K562 (cell line): ENCODE data around the gene ZBTB22. TPM values are rescaled to one million over a fixed set of nuclear protein-coding genes. Genes with fewer than 3 reads are reported as not detected.

Source experiments
- CHAMP1 ChIP-seq: fragments of 450-650 bp; IDR thresholded peaks from 2 replicates; pipeline ENCODE4 v1.6.1; 2016; ENCODE audit warnings: mild to moderate bottlenecking
- CREM ChIP-seq: IDR thresholded peaks from 2 replicates; pipeline ENCODE4 v1.6.1; 2014; ENCODE audit warnings: antibody characterized with exemption, low read depth
- DLX4 ChIP-seq: fragments of 250-450 bp; sonication (Bioruptor Pico); IDR thresholded peaks from 2 replicates; pipeline ENCODE4 v1.6.1; 2021; ENCODE audit warnings: mild to moderate bottlenecking
- E2F4 ChIP-seq: sonication (generic); formaldehyde crosslinking; IDR thresholded peaks from 2 replicates; pipeline ENCODE4 v1.8.0; 2022; ENCODE audit warnings: mild to moderate bottlenecking, low read depth, missing genetic modification reagents
- ETS1 ChIP-seq: conservative IDR thresholded peaks from 2 replicates; pipeline ENCODE4 v1.6.1; 2011; ENCODE audit warnings: low read depth, mild to moderate bottlenecking, low read length; ENCODE audit not compliant: control insufficient read depth
- MTF1 ChIP-seq: fragments of 250-450 bp; sonication (Bioruptor Pico); IDR thresholded peaks from 2 replicates; pipeline ENCODE4 v1.9.0; 2021; ENCODE audit warnings: moderate library complexity, mild to moderate bottlenecking, inconsistent platforms, borderline replicate concordance
- RBFOX2 ChIP-seq: fragments of 200-400 bp; formaldehyde crosslinking; IDR thresholded peaks from 2 replicates; pipeline ENCODE4 v1.6.1; 2017; ENCODE audit warnings: low read depth, mild to moderate bottlenecking, low read length, moderate library complexity
- SRSF1 ChIP-seq: fragments of 200-400 bp; formaldehyde crosslinking; IDR thresholded peaks from 2 replicates; pipeline ENCODE4 v1.6.1; 2017; ENCODE audit warnings: mild to moderate bottlenecking, low read depth, low read length, moderate library complexity
- TEAD2 ChIP-seq: fragments of 450-650 bp; IDR thresholded peaks from 2 replicates; pipeline ENCODE4 v1.6.1; 2016; ENCODE audit warnings: missing genetic modification characterization, control low read depth, missing compliant biosample characterization
- ZNF143 ChIP-seq: sonication (generic); formaldehyde crosslinking; IDR thresholded peaks from 2 replicates; pipeline ENCODE4 v1.9.0; 2022; ENCODE audit warnings: mild to moderate bottlenecking, missing genetic modification reagents
- ZNF232 ChIP-seq: sonication (generic); formaldehyde crosslinking; IDR thresholded peaks from 2 replicates; pipeline ENCODE4 v1.8.0; 2022; ENCODE audit warnings: mild to moderate bottlenecking, missing genetic modification reagents
- ZNF583 ChIP-seq: fragments of 250-450 bp; sonication (Bioruptor Pico); IDR thresholded peaks from 2 replicates; pipeline ENCODE4 v1.4.0; 2020
- ZNF609 ChIP-seq: sonication (generic); formaldehyde crosslinking; IDR thresholded peaks from 2 replicates; pipeline ENCODE4 v1.8.1; 2023; ENCODE audit warnings: missing genetic modification reagents, mild to moderate bottlenecking, borderline replicate concordance
- polyA plus RNA-seq, 8 experiments: library from polyadenylated mRNA; depleted of rRNA in 4 of 8; stranded (reverse) in 5 of 8; unstranded in 3 of 8; fragments of >200 nt; fragmentation: Nextera tagmentation in 2 of 8; fragmentation: Illumina TruSeq in 1 of 8; extraction: Ambion mirVana in 2 of 8; extraction: Trizol in 1 of 8; gene quantifications; 2 replicates each; pipeline versions ENCODE4 v1.2.1 to v1.2.3, GENCODE V29; 2011 to 2014; ENCODE audit warnings: inconsistent platforms in 1 of 8, missing spikeins in 1 of 8
- total RNA-seq, 7 experiments: library from RNA; depleted of rRNA in 6 of 7; stranded (reverse); fragments of >200 nt in 6 of 7; fragmentation: Illumina TruSeq in 2 of 7; extraction: Trizol in 2 of 7; gene quantifications; 2 replicates each; pipeline versions ENCODE4 v1.2.1 to v1.2.3, GENCODE V29; 2011 to 2021; ENCODE audit warnings: low replicate concordance in 1 of 7

Gene ZBTB22
- total and polyA plus RNA-seq, 9 of the 15 experiments (the other 6 are each of a cell fraction or from before 2014, with no cell fraction given), result 0.21 to 11.9 (median 7.1) TPM

GRCh38 chr6:33312361-33313104 is 5.0 kb downstream of the ZBTB22 start (continued):
- TF ChIP-seq ETS1 (no peak), RBFOX2 (peak; percentile 53), SRSF1 (no peak), MTF1 (CRISPR knock-in tag) (no peak), ZNF143 (CRISPR knock-in tag) (no peak), ZNF232 (no peak), E2F4 (no peak), CREM (peak; percentile 16; the same call in 1 of the 2 replicates), CHAMP1 (no peak), ZNF609 (no peak), DLX4 (CRISPR knock-in tag) (no peak), ZNF583 (CRISPR knock-in tag) (no peak), TEAD2 (tag) (no peak)
